ENCODE measurements around the gene AKAP6.

DNA sequence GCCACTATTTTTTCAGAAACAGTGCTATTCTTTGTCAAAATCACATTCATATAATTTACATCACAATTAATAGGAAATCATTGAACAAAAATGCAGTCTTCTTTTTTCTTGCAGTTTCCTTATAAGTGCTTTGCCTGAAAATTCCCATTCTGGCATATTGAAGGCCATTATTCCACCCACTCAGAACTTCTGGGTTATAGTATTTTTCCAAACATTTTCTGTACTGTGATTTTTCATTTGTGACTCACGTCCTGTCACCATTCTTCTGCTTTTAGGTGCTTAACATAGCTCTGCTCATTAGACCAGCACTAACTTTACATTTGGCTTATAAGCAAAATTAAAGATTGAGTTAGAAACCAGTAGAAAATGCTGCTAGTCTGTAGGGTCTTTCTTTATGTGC, 368.6 kb downstream of the AKAP6 start:
- TF ChIP-seq TAF1 (IDR thresholded peaks at IDR 0.05; ENCODE audit: low read depth, low read length) (no peak), PAX5 (IDR thresholded peaks at IDR 0.05; ENCODE audit: insufficient read depth, low read length, severe bottlenecking) (no peak), POLR2A (IDR thresholded peaks at IDR 0.05; ENCODE audit: low read depth, low read length) (no peak), POU2F2 (IDR thresholded peaks at IDR 0.05; ENCODE audit: low read depth, low read length) (no peak), POLR2AphosphoS5 (IDR thresholded peaks at IDR 0.05; ENCODE audit: low read depth, low read length) (no peak), SPI1 (IDR thresholded peaks at IDR 0.05; ENCODE audit: low read depth, low read length) (no peak)

Data from GM12891 (cell line).